HG02571 (cell line): ENCODE results near the gene TTC12.
"Not testable (repeated sequence)": the region's sequence is repeated elsewhere in the genome, so short reads cannot be mapped to it uniquely, and the experiment has no call there.

Source experiments
- ATAC-seq: cut with Tn5 transposase; IDR thresholded peaks from one replicate; pipeline ENCODE4 v1.9.1; 2021; ENCODE audit warnings: mild to moderate bottlenecking, moderate library complexity; ENCODE audit not compliant: unreplicated experiment

Gene TTC12

GRCh38 chr11:113282898-113283437 lies 31.4 kb upstream of the TTC12 start:
- ATAC-seq: no peak

DNA sequence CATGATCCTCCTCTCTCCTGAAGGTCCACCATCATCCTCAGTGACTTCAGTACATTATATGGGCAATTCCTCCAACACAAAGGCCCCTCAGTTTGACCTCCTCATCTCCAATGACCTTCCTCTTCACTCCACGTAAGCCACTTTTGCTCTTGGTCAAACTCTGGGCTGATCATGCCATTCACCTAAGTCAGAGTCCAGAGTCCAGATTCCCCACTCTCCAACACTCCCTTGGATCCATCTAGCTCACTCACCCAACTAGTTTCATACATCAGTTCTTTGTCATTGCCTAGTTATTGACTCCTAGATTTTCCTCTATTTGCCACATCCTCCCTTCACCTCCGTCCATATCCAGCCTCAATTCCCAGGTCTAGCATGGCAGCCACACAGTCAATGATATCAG lies 30.5 kb upstream of the TTC12 start:
- ATAC-seq: no peak

- no peak for ATAC-seq
Observed at GRCh38 chr11:113286009-113286408, 28.4 kb upstream of the TTC12 start.

GRCh38 chr11:113286509-113287497 lies 27.6 kb upstream of the TTC12 start:
- ATAC-seq: no peak

DNA sequence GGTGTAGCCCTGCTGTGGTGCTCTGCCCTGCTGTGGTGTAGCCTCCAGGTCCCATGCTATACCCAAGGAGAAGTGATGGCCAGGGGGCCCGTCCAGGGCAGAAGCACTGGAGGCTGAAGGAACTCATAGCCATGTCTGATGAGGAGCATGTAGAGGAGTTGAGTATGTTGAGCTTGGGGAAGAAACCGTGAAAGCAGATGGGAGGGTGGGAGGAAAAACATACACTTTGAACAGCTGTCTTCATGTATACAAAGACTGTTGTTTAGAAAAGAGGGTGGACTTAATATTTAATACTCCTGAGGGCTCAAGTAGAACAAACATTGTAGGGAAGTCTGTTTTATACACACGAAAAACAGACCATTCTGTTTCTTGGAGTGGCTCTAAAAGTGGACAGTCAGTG lies 26.6 kb upstream of the TTC12 start:
- ATAC-seq: no peak

DNA sequence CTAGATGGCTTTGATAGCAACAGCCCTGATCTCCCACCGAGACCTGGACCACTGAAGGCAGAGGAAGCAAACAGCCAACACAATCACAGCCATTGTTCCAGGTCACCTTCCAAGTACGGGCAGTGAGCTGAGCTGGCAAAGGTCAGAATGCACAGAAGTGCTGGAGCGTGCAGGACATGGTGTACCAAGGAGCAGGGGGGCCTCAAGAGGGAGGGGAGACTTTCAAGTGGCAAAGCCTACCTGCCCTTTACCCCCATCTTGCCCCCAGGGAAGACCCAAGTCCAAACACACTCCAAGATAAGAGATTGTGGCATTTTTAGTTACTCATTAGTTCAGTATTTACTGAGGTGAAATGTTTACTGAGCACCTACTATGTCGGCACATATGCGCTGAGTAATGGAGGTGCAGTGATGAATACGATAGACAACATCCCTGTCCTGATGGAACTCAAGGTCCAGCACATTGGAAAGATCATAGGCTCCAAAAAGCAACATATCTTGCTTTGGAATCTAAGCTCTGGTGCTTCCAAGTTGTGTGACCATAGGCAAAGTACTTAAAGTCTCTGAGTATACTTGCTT lies 26.0 kb upstream of the TTC12 start:
- ATAC-seq: no peak

DNA sequence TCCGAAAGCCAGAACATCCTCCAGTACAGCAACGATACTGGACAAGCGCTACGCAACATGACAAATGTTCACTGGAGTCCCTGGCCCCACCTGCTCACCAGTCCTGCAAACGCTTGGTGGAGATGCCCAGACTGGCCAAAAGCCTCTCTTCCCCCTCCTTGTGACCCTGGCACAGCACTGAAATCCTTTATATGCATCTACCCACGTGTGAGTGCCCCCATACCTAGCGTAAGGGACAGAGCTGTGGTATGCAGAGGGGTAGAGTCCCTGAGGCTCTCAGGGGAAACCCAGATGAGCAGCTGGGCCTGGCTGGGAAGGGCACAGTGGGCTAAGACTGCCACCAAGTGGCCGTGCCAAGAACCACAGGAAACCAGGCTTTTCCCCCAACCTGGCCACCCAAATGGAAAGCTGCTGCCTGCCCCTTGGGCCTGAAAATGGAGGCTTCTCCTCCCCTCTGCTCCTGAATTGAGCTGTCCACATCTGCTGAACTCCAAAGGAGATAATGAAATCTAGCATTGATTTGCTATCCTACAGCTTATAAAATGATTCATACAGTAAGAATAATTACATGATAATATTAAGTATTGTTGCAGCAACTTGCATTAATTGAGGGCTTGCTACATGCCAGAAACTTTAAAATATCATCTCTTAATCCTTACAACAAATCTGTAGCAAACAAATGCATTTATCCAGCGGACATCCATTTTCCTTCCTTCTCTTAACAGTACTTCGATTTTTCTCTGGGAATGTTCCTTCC lies 24.8 kb upstream of the TTC12 start:
- peak; percentile 84 for ATAC-seq

GRCh38 chr11:113293936-113294335 lies 20.4 kb upstream of the TTC12 start:
- no peak for ATAC-seq

DNA sequence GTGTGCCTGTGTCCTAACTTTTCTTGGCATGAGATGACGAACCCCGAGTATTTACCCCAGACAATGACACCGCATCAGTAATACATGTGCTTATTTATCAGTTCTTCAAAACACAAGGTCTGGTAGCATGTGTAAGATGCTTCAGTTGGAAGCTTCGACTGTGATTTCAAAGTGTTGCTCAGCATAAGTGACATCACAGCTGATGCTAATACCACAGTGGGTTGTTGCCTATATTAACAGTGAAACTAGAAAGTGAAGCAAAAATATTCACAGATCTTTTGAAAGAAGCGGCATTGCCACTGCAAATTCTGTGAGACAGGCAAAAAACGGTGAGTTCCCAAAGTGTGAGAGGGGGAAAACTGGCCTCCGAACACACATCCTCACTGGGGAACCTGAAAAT lies 18.4 kb upstream of the TTC12 start:
- no peak for ATAC-seq

DNA sequence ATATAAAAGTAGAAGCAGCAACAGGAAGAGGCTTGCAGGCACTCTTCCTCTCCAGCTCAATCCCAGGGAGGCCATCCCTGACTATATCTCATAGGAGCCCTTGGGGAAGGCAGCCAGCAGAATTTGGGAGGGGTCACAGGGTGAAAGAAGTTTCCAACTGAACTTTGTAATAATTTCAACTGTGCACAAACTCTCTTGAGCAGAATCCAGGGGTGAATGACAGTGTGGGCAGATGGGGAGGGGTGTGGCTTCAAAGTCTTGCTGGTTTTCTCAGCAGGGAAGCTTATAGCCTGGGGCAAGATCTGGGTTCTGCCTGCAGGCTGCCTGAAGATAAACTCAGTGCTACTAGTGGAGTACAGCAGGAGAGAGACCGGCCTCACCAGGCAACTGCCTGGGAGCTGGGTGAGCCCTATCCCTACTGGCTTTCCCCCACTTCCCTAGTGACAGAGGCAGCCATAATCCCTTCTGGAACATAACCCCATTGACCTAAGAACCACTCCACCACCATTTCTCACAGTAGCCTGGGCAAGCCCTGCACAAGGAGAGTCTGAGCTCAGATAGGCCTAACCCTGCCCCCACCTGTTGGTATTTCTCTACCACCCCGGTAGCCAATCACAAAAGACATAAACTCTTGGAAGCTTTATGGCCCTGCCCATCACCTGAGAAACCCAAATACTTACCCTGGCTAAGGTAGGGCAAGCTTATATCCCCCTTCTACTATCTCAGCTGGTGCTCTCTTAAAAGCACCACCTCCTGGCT lies 17.8 kb upstream of the TTC12 start:
- ATAC-seq: no peak

- not testable (repeated sequence) for ATAC-seq
Observed at GRCh38 chr11:113298496-113298895, 15.9 kb upstream of the TTC12 start.

GRCh38 chr11:113304916-113305315 lies 9.5 kb upstream of the TTC12 start:
- no peak for ATAC-seq

GRCh38 chr11:113305440-113306336 lies 8.7 kb upstream of the TTC12 start:
- ATAC-seq: peak; percentile 87

- ATAC-seq: no peak
Observed at GRCh38 chr11:113308601-113309000, 5.8 kb upstream of the TTC12 start.

DNA sequence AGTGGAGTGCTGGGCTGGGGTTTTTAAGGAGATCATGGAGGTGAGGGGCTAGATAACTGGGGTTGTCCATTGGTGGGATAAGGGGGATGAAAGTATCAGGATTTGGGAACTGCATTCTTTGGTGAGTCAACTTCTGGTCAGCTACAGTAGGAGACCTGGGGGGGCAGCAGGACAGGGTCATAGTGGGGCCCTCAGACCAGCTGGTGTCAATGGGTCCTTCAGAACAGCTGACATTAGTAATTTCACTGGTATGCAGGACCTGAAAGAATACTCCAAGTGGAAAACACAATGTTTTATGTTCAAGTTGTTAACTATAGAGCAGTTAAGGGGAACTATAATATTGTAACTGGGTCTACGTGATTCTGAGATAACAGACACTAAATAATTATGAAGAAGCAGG lies 2.8 kb upstream of the TTC12 start:
- ATAC-seq: no peak

- no peak for ATAC-seq
Observed at GRCh38 chr11:113313601-113314000, 782 bp upstream of the TTC12 start.

DNA sequence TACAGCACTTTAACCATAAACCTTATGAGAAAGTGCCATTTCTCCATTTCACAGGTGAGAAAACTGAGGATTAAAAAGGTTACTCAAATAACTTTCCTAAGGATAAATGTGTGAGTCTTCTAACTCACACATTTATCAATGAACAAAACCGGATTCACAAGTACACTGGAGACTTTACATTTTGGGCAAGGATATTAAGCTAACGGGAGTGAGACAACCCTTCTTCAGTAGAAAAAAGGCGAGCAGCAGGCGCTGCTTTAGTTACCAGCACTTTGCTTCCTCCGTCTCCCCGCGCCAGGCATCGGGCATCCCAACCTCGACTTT lies 356 bp upstream of the TTC12 start:
- no peak for ATAC-seq

- ATAC-seq: no peak
Observed at GRCh38 chr11:113315811-113316210, 1.4 kb downstream of the TTC12 start.

- ATAC-seq: no peak
Observed at GRCh38 chr11:113316256-113316655, 1.9 kb downstream of the TTC12 start.

DNA sequence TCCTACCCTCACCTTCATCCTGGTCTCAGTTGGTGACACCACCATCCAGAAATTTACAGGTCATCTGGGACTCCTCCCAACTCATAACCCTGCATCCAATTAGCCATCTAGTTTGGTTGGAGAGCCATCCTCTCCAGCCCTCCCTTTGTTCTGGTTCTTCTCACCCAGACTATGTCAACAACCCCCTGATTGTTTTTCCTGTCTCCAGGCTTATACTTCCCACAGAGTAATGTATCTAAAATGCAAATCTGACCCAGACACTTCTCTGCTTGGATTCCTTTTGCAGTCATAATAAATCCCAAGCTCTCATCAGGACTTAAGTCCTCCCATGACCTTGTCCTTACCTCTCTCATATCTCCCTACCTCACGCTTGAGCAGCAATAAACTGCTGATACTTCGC lies 3.0 kb downstream of the TTC12 start:
- no peak for ATAC-seq
